Stimulated activated CD4-positive, alpha-beta T cell treated with anti-CD3 and anti-CD28 coated beads, Interleukin-12 subunit alpha, Interleukin-12 subunit beta, amount 100 ng/mL, for 48 hours (primary cell): ENCODE data around the gene COL13A1.

Experiments used
- DNase-seq, 3 donors: peaks; one replicate each; pipeline ENCODE4 v3.0.0-alpha.2; 2020; ENCODE audit warnings: low read depth in 2 of 3, low spot score in 1 of 3

Gene COL13A1

DNA sequence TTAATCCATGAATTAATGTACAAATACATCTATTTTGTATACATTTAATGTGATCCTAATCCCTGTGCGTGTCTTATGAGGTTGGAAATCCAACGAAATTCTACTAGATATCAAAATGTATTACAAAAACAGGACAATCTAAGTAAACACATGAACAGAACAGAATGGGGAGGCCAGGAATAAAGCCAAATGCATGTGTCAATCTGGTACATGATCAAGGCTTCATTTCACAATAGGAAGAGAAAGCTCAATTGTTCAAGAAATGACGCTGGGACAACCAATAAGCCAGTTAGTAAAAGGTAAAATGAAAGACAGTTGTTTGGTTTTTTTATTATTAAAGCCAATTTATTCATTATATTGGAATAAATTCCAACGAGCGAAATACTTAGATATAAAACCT lies 83.0 kb downstream of the COL13A1 start:
- no peak for DNase-seq

DNA sequence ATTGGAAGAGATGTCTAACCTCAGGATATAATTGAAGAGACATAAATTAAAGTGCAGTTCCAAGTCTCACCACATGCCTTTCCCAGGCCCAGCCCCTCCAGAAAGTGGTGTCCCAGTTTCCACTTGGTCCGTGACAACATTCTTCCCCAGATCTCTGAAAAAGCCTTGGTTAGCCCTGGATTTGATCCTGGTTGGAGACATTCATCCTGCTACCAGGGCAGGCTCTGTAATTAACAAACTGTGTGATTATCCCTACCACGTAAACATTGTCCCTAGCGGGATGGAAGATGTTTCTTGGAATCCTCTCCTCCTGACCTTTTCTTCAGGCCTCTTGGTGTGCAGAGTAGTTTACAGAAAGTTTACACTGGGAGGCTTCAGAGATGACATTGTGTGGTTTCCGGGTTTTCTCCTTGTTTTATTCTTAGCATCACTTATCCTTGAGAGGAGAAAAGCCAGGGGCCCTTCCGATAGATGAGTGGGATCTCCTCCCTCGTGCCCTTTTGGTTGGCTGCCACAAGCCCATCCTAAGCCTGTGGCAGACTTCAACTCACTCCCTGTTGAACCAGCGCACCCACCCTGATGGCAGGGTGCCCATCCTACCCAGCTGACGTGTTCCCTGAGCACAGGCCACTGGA lies 83.8 kb downstream of the COL13A1 start:
- DNase-seq: no peak

DNA sequence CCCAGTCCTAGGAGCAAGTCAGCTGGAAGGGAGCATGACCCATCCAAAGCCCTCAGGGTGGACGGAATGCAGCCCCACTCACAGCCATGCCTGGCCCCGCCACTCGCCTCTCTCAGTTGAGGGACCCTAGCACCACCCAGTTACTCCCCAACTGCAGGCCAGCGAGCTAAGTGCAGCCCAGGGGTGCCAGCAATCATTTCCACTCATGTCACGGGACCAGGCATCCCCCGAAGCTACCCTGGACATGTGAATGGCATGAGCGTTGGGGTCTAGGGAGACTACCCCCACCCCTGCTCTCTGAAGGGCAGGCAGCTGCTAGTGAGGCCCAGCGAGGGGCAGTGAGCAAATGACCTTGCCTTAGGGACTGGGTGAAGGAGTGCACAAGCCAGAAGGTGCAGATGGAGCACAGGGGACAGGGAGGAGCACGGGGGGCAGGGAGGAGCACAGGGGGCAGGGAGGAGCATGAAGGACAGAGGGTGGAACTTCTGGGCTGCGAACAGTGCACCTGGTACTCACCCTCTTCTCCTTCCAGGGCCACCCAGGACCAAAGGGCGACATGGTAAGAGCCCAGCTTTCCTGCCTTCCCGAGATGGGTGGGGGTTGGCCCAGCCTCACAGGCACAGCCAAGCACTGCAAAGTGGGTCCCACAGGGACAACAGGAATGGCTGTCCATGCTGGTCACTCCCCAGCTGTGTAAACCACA lies 87.3 kb downstream of the COL13A1 start:
- no peak for DNase-seq

DNA sequence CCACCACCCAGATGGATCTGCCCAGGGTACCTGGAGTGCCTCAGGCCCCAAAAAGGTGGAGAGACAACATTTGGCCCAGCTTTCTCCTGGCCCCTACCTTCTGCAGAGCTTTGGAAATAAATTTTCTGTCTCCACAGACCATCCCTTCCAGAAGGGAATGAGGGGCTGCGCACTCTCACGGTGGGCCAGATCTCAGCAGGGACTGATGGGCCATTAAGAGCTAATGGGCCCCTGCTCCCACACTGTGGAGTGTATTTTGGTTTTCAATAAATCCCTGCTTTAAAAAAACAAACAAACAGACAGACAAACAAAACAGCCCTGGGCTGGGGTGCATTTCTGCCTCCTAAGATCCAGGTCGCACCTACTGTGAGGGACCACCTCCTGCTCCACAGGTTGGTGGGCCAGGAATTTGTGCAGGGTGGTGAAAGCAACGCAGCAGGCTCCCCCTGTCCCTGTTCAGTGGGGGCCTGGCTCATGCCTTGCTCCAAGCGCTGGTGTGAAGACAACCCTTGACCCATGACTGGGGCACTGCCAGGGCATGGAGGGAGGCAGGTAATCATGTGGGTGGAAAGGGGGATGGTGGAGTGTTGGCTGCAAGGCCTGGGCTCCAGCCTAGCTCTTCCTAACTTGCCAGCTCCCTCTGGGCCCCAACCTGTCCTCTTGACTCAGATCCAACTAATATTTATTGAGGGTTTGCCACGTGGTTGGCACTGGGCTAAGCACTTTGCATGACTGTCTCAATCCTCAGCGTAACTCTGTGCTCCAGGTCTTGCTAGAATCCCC lies 88.5 kb downstream of the COL13A1 start:
- no peak for DNase-seq

DNA sequence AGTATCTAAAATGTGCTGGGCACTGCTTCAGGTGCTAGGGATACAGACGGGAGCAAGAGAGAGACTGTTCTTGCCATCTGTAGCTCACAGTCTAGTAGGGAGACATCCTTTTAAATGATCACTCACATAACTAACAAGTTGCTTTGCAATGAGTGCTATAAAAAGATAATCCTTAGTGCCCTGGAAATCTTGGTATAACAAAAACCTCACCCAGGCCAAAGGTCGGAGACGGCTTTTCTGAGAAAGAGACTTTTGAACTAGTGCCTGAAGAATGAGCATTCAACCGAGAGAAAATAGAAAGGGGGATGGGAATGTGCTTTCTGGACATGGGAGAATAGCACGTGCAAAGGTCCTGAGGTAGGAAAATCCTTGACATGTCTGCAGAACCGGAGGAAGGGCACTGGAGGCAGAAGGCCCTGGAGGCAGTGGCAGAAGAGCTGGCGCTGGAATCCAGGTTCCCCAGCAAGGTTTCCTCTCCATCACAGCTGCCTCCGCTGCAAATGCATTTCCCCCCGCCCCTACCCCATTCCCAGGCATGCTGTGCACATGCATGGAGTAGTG lies 89.4 kb downstream of the COL13A1 start:
- DNase-seq: no peak

DNA sequence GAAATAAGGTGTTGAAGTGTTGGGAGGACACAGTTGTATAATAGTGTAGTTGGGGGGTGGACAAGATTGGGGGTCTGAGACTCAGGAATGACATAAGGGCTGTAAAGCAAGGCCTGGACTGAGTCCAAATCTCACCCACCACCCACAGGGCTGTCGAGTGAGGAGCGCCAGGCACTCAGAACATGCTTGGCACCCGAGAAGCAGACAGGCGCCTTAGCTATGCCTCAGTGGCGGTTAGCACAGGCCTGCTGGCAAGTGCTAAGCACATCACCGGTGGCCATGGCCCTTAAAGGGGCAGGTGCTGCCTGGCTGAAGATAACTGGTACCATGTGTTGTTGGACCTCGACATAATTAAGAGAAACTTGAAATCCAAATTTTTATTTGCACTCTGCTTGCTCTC lies 90.7 kb downstream of the COL13A1 start:
- DNase-seq: no peak

DNA sequence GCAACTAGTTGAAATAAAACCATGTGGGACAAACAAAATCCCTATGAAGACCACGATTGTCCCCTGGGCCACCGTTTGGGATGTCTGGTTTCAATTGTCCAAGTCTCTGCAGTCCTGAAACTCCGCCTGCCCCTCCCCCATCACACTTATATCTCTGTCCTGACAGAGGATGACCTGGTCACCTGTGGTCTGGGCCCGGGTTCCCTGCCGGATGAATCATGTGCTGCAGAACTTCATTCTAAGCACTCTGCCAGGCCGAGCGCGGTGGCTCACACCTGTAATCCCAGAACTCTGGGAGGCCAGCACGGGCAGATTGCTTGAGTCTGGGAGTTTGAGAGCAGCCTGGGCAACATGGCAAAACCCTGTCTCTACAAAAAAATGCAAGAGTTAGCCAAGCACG lies 91.1 kb downstream of the COL13A1 start:
- no peak for DNase-seq

DNA sequence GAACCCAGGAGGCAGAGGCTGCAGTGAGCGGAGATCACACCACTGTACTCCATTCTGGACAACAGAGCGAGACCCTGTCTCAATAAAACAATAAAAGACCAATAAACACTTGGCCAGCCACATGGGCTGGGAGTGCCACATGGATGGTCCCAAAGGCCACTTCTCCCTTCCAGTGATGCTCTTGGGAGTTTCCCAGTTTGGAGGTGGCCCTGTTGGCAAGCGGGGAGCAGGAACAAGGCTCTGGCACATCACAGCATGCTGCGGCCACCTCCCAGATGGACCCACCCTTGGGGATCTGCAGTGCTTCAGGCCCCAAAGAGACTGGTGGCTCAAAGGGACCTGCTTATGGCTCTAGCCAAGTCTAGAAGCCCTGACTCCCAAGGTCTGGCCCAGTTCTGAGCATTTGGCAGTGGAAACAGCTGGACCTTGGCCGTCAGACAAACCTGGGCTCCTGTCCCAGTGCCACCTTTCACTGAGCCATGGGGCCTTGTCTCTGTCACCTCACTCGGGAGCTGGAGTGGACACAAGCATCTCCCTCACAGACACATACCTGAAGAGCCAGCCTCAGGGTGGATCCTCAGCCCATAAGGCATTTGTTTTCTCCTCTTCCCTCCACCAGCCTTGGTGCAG lies 91.7 kb downstream of the COL13A1 start:
- no peak for DNase-seq

DNA sequence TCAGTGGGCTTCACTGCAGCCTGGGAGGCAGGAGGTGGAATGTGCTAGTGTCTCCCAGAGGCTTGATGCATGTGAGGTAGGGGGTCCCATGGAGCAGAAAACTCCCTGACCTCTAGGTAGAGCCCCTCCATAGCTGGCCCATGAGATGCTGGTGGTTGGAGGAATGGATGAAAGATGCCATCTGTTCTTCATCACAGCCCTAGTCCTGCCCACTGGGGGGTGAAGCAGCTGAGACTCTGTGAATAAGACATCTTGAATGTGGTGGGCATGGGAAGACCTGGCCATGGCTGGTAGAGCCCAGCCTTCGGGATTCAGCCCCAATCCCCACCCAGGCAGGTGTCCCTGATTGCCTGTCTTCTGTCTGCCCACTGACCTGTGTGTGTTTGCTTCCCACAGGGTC lies 92.5 kb downstream of the COL13A1 start:
- DNase-seq: no peak

DNA sequence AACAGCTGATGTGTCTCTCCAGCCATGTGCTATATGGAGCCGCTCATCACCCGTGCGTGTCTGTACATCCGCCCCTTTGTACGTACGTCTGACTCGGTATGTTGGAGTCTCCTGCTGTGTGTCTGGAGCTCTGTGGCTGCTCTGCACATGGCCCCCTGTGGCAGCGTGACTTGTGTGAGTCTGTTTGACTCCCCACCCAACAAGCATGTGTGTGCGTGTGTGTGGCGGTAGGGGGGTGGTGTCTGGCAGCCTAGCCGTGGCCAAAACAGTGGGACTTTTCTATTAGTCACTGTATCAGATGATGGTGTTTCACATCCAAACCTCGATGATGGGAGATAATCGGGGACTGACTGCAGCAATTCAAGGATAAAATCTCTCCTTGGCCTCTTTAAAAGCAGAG lies 94.1 kb downstream of the COL13A1 start:
- no peak for DNase-seq

DNA sequence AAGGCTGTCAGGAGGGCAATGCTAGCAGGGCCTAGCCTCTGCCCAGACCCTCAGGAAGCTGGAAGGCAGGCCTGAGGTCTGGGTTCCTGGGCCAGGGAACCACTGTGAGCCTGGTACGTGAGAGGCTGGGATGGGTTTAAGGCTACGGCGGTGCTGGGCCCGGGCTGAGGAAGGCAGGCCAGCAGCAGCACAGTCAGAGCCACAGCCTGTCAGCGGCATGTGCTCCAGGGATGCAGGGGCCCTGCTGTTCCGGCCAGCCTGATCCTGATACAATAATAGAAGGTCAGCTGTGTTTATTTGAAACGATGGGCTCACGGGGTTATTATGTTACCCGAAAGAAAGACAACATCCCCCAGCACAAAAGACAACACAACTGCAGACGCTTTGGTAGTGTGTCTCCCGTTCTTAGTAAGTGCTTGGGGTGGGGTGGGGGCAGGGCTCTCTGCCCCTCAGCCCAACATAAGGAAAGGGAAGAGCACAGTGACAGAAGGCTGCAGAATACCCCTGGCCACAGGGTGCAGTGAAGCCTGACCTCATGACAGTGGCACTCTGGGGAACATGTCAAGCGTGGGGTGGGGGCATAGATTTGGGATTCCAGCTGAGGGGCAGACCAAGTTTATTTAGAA lies 95.0 kb downstream of the COL13A1 start:
- DNase-seq: no peak

DNA sequence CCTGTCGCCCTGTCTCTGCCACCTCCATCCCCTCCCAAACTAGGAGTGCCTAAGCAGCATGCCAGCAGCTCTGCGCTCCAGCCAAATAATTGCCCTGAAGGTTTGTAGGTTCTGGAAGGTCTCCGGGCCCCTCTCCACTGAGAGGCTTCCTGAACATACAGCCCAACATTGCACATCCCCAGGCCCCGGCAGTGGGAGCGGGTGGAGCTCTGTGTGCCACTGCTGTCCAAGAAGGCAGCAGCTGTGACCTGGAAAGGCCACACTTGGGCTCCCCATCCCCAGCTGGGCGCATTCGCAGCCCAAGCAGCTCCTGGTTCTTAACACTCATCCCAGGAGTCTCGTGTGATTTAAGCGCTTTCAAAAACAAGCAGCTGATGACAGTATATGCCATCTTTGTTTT lies 95.7 kb downstream of the COL13A1 start:
- no peak for DNase-seq

DNA sequence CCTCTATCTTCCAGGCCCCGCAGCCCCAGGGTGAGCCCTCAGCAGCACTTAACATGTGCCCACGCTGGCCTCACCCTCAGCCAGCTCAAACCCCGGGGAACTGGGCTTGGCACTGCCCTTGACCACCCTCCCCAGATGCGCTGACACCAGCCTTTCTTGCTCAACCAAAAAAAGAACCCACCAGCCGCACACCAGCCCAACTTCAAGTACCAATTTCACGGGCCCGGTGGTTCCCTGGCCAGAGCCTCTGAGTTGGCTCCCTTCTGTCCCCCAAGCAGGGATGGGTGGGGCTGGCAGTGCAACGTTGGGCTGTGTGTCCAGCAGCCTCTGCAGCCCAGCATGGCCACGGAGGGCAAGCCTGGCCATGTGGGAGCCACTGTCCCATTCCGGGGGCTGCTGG lies 96.3 kb downstream of the COL13A1 start:
- no peak for DNase-seq

DNA sequence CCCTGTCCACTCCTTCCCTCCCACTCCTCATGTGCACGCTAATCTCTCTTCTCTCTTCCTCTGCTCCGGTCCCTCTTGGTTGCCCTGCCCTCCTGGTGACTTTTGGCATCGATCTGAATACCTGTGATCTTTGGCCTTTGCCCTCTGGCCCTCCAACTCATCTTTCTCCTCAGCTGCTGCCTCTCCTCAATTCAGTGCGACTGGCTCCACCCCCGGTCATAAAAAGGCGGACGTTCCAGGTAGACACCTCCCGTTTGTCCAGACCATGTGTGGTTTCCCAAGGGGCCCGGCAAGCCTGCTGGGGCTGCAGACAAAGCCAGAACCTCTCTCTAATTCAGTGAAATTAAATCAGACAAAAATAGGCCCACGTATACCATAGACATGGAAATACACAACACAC lies 96.8 kb downstream of the COL13A1 start:
- DNase-seq: no peak

DNA sequence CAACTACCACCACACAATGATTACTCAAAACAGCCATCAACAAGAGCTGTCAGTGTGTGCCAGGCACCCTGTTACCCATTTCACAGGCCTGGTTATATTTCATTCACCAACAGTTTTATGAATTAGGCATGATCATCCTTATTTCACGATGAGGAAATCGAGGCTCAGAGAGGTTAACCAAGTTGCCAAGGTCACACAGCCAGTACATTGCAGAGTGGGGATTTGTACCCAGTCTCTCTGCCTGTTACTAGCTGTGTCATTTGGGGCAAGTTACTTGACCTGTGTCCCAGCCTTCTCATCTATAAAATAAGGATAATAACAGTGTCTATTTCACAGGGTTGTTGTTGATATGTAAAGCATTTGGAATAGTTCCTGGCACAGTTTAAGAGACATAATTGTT lies 97.2 kb downstream of the COL13A1 start:
- DNase-seq: no peak

DNA sequence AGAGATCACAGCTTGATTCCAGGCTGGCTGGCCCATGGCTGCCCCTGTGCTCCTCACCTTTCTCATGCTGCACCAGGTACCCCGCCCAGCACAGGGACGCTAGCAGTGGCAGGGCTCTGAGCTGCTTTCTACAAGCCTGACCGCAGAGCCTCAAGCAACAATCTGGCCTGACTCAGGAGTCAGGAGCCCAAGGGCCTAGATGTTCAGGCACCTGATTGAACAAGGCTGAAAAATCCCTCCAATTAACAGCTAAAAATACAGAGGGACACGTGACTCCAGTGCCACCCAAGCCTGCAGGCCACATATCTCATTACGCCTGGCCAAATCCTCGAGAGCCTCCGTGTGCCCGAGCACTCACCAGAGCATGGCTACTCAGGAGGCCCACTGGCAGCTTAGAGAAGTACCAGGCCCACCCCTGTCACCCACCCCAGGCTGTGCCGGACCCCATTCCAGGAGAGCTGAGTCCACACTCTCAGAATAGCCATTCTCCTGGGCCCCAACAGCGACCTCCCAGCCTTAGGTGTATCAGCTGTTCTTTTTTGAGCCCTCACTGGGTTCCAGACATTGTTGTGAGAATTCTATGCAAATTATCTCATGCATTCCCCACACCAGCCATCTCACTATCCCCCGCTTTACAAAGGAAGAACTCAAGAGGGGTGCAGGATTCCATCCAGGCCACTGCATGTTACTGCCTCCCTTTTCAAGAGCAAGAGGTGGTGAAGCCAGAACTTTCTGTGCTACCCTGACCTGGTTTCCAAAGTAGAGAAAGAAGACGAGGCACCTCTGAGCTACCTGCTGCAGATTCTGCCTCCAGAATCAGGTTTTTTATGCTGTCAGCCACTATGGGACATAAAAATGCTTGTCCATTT lies 98.3 kb downstream of the COL13A1 start:
- no peak for DNase-seq

DNA sequence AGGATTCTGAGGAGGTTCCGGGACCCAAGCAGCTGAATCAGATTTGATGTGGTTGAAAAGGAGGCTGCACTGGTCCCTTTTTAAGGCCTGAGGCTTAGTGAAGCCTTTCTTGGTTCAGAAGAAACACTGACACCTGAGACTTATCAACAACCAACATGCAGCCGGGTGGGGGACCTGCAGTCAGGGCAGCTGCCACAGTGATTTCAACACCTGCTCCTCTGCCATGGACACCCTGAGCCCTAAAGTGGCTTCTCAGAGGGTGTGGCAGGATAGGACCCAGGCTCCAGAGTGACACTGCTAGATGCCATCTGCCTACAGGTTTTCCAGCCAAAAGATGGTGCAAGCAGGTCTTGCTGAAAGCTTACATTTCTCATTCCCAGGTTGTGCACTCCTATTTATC lies 99.3 kb downstream of the COL13A1 start:
- no peak for DNase-seq

DNA sequence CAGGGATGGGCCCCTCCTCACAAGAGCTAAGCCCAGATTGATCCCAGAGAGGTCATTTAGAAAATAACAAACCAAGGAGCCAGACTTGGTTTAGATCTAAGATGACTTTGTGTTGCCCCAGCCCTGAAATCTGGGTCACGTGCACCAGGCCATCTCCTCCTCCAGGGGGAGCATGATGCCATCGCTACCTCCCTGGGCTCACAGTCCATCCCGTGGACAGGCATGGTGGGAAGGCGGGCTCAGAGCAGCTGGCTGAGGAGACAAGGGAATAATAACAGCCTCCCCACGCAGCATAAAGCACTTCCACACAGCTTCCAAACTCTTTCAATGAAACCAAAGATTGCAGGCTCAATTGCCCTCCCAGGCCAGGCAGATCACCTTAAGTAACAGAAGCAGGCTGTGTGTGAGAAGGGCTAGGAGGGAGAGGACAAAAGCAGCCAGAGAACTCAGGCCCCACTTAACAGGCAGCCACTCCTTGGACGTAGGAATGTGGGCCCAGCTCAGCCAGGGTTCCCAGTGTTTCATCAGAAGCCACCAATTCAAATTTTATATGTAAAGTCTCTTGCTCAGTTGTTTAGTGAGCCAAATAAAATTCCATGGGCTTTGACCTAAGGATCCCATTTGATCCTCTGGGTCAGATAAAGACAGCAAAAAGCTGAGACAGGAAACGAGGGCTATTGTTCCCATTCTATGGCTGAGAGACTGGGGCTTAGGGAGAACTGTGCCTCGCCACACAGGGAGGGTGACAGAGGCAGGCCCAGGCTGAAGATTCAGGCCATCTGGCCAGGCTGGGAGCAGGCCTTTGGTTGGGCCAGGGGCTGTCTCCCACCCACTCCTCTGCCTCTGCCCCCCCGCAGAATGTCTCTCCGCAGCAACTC lies 100.2 kb downstream of the COL13A1 start:
- no peak for DNase-seq

DNA sequence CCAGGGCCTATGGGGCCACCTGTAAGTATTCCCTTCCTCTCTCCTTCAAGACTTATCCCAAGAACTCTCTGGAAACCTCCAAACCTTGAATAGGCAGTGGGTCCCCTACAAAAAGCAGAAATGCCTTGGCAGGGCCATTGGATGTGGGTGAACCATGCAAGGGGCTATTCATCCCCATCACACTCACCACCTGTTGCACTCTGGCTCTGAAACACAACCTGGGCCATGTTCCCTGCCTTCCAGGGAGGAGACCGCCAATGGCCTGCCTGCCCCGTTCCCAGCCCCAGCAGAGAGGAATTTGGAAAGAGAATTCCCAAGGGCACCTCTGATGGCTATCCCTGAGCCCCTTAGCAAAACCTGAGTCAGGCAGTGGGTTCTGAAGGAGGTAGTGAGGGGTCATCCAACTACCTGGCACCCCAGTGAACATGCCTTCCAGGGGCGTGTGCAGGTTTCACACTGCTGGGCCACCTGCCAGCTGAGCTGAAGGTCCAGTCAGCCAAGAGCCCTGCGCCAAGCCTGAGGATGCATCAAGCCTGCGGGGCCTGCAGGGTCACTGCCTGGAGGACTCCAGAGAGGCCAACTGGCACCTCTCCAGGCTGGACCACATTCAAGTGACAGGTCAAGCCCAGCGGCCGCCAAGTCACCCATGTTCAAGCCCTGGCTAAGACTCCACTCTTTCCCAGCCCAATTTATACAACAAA lies 101.3 kb downstream of the COL13A1 start:
- DNase-seq: no peak
